ENCODE measurements around the gene SPATA31E1.

- TF ChIP-seq POLR2AphosphoS5 (IDR thresholded peaks at IDR 0.05; ENCODE audit: low read depth, low read length) (no peak), POLR2A (IDR thresholded peaks at IDR 0.05; ENCODE audit: low read depth, low read length) (no peak)
Measured at GRCh38 chr9:87867391-87867790, 15.3 kb upstream of the SPATA31E1 start.

Data from GM12892 (cell line).